ENCODE measurements around the gene SLAMF8. TPM values are rescaled to one million over a fixed set of nuclear protein-coding genes. Genes with fewer than 3 reads are reported as not detected.
A peak's percentile ranks its signal among the peaks of the same experiment; 100 is the strongest.

The SLAMF8 gene
- total RNA-seq, 1 experiment from 2014 or later = not detected

DNA sequence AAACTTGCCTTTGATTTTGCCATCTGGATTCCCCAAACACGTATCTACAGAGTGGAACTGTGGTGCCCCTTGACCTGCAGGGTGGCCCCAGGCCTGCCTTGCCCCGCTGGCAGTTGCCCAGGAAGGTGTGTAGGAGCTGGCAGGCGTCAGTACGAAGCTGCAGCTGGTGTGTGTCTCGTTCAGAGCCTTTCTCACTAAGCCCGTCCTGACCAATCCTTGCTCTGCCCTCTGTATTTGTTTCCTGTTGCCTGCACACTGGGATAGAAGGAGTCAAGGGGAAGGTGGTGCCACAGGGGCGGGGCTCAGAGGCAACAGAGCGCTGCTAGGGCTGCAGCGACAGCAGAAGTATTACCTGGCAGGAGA, 41.0 kb downstream of the SLAMF8 start:
- Mint-ChIP-seq H3K4me3 (no peak overlapping the region), H3K36me3 (no peaks in the 10 kb centered on the region), H3K27me3 (ENCODE audit: low read depth) (no peaks in the 10 kb centered on the region), H3K27ac (no peak overlapping the region), H3K4me1 (peaks cover 4% of the 10 kb centered on the region), H3K9me3 (no peaks in the 10 kb centered on the region)
- TF ChIP-seq, protein P1, sequence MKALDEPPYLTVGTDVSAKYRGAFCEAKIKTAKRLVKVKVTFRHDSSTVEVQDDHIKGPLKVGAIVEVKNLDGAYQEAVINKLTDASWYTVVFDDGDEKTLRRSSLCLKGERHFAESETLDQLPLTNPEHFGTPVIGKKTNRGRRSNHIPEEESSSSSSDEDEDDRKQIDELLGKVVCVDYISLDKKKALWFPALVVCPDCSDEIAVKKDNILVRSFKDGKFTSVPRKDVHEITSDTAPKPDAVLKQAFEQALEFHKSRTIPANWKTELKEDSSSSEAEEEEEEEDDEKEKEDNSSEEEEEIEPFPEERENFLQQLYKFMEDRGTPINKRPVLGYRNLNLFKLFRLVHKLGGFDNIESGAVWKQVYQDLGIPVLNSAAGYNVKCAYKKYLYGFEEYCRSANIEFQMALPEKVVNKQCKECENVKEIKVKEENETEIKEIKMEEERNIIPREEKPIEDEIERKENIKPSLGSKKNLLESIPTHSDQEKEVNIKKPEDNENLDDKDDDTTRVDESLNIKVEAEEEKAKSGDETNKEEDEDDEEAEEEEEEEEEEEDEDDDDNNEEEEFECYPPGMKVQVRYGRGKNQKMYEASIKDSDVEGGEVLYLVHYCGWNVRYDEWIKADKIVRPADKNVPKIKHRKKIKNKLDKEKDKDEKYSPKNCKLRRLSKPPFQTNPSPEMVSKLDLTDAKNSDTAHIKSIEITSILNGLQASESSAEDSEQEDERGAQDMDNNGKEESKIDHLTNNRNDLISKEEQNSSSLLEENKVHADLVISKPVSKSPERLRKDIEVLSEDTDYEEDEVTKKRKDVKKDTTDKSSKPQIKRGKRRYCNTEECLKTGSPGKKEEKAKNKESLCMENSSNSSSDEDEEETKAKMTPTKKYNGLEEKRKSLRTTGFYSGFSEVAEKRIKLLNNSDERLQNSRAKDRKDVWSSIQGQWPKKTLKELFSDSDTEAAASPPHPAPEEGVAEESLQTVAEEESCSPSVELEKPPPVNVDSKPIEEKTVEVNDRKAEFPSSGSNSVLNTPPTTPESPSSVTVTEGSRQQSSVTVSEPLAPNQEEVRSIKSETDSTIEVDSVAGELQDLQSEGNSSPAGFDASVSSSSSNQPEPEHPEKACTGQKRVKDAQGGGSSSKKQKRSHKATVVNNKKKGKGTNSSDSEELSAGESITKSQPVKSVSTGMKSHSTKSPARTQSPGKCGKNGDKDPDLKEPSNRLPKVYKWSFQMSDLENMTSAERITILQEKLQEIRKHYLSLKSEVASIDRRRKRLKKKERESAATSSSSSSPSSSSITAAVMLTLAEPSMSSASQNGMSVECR (CRISPR knock-in tag; IDR thresholded peaks at IDR 0.05; ENCODE audit: borderline replicate concordance) = no peak
- TF ChIP-seq SOX15 (CRISPR knock-in tag; IDR thresholded peaks at IDR 0.05) = no peak
- no peak for TF ChIP-seq SP1 (CRISPR knock-in tag; conservative IDR thresholded peaks at IDR 0.05)
- no peak for TF ChIP-seq NR1H2 (CRISPR knock-in tag; IDR thresholded peaks at IDR 0.05)
- TF ChIP-seq, protein P2, sequence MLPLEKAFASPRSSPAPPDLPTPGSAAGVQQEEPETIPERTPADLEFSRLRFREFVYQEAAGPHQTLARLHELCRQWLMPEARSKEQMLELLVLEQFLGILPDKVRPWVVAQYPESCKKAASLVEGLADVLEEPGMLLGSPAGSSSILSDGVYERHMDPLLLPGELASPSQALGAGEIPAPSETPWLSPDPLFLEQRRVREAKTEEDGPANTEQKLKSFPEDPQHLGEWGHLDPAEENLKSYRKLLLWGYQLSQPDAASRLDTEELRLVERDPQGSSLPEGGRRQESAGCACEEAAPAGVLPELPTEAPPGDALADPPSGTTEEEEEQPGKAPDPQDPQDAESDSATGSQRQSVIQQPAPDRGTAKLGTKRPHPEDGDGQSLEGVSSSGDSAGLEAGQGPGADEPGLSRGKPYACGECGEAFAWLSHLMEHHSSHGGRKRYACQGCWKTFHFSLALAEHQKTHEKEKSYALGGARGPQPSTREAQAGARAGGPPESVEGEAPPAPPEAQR (CRISPR knock-in tag; IDR thresholded peaks at IDR 0.05) = no peak
- TF ChIP-seq, protein P3, sequence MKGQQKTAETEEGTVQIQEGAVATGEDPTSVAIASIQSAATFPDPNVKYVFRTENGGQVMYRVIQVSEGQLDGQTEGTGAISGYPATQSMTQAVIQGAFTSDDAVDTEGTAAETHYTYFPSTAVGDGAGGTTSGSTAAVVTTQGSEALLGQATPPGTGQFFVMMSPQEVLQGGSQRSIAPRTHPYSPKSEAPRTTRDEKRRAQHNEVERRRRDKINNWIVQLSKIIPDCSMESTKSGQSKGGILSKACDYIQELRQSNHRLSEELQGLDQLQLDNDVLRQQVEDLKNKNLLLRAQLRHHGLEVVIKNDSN (CRISPR knock-in tag; IDR thresholded peaks at IDR 0.05) = no peak
- TF ChIP-seq, protein P4, sequence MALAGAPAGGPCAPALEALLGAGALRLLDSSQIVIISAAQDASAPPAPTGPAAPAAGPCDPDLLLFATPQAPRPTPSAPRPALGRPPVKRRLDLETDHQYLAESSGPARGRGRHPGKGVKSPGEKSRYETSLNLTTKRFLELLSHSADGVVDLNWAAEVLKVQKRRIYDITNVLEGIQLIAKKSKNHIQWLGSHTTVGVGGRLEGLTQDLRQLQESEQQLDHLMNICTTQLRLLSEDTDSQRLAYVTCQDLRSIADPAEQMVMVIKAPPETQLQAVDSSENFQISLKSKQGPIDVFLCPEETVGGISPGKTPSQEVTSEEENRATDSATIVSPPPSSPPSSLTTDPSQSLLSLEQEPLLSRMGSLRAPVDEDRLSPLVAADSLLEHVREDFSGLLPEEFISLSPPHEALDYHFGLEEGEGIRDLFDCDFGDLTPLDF (CRISPR knock-in tag; IDR thresholded peaks at IDR 0.05) = no peak
- no peak for TF ChIP-seq CBFB (CRISPR knock-in tag; IDR thresholded peaks at IDR 0.05; ENCODE audit: low read depth)
- no peak for TF ChIP-seq NFYB (CRISPR knock-in tag; conservative IDR thresholded peaks at IDR 0.05; ENCODE audit: low read depth)
- TF ChIP-seq, protein P5, sequence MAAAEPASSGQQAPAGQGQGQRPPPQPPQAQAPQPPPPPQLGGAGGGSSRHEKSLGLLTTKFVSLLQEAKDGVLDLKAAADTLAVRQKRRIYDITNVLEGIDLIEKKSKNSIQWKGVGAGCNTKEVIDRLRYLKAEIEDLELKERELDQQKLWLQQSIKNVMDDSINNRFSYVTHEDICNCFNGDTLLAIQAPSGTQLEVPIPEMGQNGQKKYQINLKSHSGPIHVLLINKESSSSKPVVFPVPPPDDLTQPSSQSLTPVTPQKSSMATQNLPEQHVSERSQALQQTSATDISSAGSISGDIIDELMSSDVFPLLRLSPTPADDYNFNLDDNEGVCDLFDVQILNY (CRISPR knock-in tag; IDR thresholded peaks at IDR 0.05) = no peak
- CTCF ChIA-PET = interaction anchor here (1.1 to 2.2 kb wide), 3 partner anchors 16 to 140 kb away, joined by 3 to 11 read pairs (median 6); no protein-coding TSS in a partner anchor
- DNase-seq (ENCODE audit: low spot score) = peak; percentile 40
- ATAC-seq = peak; percentile 92
- POLR2A ChIA-PET = no interaction called here

DNA sequence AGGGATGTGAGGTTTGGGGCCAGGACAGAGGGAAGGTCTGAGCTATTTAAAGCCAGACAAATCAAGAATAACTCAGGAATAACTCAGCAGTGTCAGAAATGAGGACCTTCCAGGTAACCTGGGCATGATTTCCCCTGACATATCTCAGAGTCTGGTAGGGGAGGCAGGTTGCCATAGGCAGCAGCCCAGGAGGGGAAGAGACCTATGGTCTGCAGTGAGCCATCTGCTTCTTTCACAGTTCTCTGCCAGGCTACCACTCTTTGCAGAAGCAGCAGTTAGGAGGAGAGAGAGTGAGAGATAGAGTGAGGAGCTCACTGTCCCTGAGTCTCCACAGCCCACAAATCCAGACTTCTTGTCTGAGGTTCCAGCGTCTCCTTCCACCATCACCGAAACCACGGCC, 42.1 kb downstream of the SLAMF8 start:
- Mint-ChIP-seq H3K9me3 (no peaks in the 10 kb centered on the region), H3K27ac (no peak overlapping the region), H3K4me1 (peaks cover 4% of the 10 kb centered on the region), H3K36me3 (no peaks in the 10 kb centered on the region), H3K4me3 (no peak overlapping the region), H3K27me3 (ENCODE audit: low read depth) (no peaks in the 10 kb centered on the region; the same call in 1 of the 2 replicates)
- no peak for ATAC-seq
- no peak for DNase-seq (ENCODE audit: low spot score)
- CTCF ChIA-PET = interaction anchor here (1.1 to 2.2 kb wide), 4 partner anchors 18 to 138 kb away, joined by 3 to 11 read pairs (median 8); no protein-coding TSS in a partner anchor
- TF ChIP-seq, protein P6, sequence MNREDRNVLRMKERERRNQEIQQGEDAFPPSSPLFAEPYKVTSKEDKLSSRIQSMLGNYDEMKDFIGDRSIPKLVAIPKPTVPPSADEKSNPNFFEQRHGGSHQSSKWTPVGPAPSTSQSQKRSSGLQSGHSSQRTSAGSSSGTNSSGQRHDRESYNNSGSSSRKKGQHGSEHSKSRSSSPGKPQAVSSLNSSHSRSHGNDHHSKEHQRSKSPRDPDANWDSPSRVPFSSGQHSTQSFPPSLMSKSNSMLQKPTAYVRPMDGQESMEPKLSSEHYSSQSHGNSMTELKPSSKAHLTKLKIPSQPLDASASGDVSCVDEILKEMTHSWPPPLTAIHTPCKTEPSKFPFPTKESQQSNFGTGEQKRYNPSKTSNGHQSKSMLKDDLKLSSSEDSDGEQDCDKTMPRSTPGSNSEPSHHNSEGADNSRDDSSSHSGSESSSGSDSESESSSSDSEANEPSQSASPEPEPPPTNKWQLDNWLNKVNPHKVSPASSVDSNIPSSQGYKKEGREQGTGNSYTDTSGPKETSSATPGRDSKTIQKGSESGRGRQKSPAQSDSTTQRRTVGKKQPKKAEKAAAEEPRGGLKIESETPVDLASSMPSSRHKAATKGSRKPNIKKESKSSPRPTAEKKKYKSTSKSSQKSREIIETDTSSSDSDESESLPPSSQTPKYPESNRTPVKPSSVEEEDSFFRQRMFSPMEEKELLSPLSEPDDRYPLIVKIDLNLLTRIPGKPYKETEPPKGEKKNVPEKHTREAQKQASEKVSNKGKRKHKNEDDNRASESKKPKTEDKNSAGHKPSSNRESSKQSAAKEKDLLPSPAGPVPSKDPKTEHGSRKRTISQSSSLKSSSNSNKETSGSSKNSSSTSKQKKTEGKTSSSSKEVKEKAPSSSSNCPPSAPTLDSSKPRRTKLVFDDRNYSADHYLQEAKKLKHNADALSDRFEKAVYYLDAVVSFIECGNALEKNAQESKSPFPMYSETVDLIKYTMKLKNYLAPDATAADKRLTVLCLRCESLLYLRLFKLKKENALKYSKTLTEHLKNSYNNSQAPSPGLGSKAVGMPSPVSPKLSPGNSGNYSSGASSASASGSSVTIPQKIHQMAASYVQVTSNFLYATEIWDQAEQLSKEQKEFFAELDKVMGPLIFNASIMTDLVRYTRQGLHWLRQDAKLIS (CRISPR knock-in tag; IDR thresholded peaks at IDR 0.05; ENCODE audit: borderline replicate concordance) = no peak
- TF ChIP-seq ETV6 (CRISPR knock-in tag; IDR thresholded peaks at IDR 0.05) (no peak), ZNF671 (CRISPR knock-in tag; IDR thresholded peaks at IDR 0.05) (no peak)
- TF ChIP-seq, protein P7, sequence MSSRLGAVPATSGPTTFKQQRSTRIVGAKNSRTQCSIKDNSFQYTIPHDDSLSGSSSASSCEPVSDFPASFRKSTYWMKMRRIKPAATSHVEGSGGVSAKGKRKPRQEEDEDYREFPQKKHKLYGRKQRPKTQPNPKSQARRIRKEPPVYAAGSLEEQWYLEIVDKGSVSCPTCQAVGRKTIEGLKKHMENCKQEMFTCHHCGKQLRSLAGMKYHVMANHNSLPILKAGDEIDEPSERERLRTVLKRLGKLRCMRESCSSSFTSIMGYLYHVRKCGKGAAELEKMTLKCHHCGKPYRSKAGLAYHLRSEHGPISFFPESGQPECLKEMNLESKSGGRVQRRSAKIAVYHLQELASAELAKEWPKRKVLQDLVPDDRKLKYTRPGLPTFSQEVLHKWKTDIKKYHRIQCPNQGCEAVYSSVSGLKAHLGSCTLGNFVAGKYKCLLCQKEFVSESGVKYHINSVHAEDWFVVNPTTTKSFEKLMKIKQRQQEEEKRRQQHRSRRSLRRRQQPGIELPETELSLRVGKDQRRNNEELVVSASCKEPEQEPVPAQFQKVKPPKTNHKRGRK (CRISPR knock-in tag; IDR thresholded peaks at IDR 0.05; ENCODE audit: borderline replicate concordance) = no peak
- POLR2A ChIA-PET = no interaction called here
